Nephron (organoid): ENCODE results near the gene SPOPL.

Experiments used
- H3K27ac Mint-ChIP-seq, 3 experiments: 2 replicates each; pipeline ENCODE4 v1.8.0; 2020; ENCODE audit warnings: mixed read lengths in 3 of 3, mild to moderate bottlenecking in 2 of 3, moderate library complexity in 1 of 3
- H3K27me3 Mint-ChIP-seq: 2 replicates; pipeline ENCODE4 v1.8.0; 2021; ENCODE audit warnings: low read depth, mild to moderate bottlenecking, moderate library complexity, mixed read lengths
- H3K36me3 Mint-ChIP-seq: 2 replicates; pipeline ENCODE4 v1.8.0; 2020; ENCODE audit warnings: low read depth, mixed read lengths
- H3K4me1 Mint-ChIP-seq: 2 replicates; pipeline ENCODE4 v1.8.0; 2020; ENCODE audit warnings: mixed read lengths
- H3K4me3 Mint-ChIP-seq, 3 experiments: 2 replicates each; pipeline ENCODE4 v1.8.0; 2020; ENCODE audit warnings: mild to moderate bottlenecking in 3 of 3, mixed read lengths in 3 of 3, moderate library complexity in 2 of 3
- H3K9me3 Mint-ChIP-seq: 2 replicates; pipeline ENCODE4 v1.8.0; 2020; ENCODE audit warnings: mixed read lengths
- TF ChIP-seq, protein P1 (sequence below), 3 experiments: fragments of 200-600 bp; sonication (generic); IDR thresholded peaks; one replicate each; pipeline ENCODE4 v1.5.0; 2021; ENCODE audit warnings: antibody characterized with exemption in 3 of 3; ENCODE audit not compliant: unreplicated experiment in 3 of 3

The SPOPL gene

DNA sequence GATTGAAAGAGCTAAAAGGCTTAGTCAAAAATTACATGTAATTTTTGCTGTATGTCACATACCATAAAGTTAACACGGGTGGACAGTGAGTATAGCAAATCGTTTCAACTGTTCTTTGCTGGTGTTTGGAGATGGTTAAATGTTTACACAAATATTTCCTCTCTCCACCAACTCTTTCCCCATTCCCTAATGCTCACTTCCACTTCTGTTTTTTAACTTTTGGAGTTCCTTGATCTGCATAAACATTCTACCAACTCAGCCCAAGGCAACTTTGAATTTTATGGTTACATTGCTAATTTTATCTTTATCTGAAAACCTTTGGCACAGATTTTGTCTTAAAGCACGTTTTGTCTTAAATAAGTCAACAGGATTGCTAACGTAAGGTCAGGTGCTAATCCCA is 1.9 kb upstream of the SPOPL start:
- TF ChIP-seq, protein P1, sequence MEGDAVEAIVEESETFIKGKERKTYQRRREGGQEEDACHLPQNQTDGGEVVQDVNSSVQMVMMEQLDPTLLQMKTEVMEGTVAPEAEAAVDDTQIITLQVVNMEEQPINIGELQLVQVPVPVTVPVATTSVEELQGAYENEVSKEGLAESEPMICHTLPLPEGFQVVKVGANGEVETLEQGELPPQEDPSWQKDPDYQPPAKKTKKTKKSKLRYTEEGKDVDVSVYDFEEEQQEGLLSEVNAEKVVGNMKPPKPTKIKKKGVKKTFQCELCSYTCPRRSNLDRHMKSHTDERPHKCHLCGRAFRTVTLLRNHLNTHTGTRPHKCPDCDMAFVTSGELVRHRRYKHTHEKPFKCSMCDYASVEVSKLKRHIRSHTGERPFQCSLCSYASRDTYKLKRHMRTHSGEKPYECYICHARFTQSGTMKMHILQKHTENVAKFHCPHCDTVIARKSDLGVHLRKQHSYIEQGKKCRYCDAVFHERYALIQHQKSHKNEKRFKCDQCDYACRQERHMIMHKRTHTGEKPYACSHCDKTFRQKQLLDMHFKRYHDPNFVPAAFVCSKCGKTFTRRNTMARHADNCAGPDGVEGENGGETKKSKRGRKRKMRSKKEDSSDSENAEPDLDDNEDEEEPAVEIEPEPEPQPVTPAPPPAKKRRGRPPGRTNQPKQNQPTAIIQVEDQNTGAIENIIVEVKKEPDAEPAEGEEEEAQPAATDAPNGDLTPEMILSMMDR (IDR thresholded peaks at IDR 0.05; ENCODE audit: unreplicated experiment in 3 of 3): no peak
- Mint-ChIP-seq H3K4me1 (peaks cover 21% of the 10 kb centered on the region), H3K36me3 (no peaks in the 10 kb centered on the region), H3K27me3 (no peaks in the 10 kb centered on the region), H3K4me3 (peak overlapping the region; percentile 92 to 97 (median 96)), H3K27ac (no peak overlapping the region), H3K9me3 (no peaks in the 10 kb centered on the region)

DNA sequence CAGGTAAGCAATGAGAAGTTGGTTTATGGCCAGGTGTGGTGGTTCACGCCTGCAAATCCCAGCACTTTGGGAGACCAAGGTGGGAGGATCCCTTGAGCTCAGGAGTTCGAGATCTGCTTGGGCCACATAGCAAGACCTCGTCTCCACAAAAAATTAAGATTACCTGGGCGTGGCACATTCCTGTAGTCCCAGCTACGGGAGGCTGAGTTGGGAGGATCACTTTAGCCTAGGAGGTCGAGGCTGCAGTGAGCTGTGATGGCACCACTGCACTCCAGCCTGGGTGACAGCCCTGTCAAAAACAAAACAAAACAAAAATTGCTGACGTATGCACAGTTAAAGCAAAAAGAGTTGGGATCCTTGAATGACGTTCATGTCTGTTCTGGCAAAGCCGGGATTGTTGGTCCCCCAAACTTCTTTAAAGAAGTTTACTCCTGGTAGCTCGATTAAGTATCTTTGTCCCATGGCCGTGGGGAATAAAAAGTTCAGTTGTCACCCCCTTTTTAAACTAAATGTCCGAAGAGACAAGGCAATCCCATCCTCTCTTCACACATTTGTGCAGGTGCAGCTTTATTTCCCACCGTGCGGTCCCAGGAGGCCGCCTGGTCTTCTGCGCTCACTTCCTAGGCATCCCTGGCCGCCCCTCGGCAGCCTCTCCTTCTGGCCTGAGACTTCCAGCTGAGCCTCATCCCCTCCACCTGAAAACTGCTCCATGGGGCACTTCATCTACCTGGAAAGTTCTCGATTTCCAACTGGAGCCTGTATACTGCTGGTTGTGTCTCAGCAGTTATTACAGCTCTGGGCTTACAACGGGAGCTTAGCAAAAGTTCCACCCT is 762 bp upstream of the SPOPL start:
- Mint-ChIP-seq H3K36me3 (no peaks in the 10 kb centered on the region), H3K27me3 (no peaks in the 10 kb centered on the region), H3K9me3 (no peaks in the 10 kb centered on the region), H3K27ac (peak overlapping the region; percentile 91 to 97 (median 91)), H3K4me3 (peak overlapping the region; percentile 92 to 97 (median 96)), H3K4me1 (peaks cover 23% of the 10 kb centered on the region)
- TF ChIP-seq, protein P1 (IDR thresholded peaks at IDR 0.05; ENCODE audit: unreplicated experiment in 3 of 3): no peak

DNA sequence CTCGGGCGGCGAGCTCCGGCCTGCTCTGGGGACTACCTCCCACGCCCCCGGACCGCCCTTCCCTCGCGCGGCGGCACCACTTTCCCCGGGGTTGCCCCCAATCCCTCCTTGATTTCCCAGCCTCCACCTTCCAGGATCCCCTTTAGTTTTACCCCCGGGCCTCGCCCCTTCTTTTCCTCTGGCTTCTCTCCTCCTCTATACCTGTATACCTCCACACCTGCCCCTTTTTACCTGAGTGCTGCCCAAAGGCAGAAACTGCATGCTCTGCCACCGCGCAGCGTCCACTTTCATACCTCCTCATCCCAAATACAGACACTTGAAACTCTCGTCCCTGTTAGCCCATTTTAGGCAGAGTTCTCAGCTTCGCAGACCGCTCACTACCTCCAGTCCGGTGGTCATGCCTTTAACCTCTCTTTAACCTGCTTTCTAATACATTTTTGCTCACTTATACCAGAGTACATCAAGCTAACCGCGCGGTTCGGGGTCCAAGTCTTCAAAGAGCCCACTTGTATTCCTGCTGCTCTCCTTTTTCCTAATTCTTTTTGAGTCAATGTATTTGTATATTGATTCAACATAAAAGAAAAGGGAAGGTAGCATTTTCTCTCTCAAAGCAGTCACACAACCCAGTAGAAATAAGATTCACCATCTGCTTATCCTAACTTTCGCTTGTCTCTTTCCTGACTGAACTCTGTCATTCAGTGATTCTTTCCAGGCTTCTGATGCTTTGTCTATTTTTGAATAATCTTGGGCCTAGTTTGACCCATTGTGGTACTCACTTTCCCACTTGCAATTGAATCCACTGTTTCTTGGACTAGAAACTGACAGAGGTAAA is 901 bp downstream of the SPOPL start:
- TF ChIP-seq, protein P1 (IDR thresholded peaks at IDR 0.05; ENCODE audit: unreplicated experiment in 3 of 3): no peak
- H3K27ac Mint-ChIP-seq: peak overlapping the region; percentile 87 to 94 (median 93)
- peak overlapping the region; percentile 96 to 99 (median 97) for H3K4me3 Mint-ChIP-seq
- H3K9me3 Mint-ChIP-seq: no peaks in the 10 kb centered on the region
- H3K27me3 Mint-ChIP-seq: no peaks in the 10 kb centered on the region
- H3K36me3 Mint-ChIP-seq: no peaks in the 10 kb centered on the region
- H3K4me1 Mint-ChIP-seq: peaks cover 33% of the 10 kb centered on the region

DNA sequence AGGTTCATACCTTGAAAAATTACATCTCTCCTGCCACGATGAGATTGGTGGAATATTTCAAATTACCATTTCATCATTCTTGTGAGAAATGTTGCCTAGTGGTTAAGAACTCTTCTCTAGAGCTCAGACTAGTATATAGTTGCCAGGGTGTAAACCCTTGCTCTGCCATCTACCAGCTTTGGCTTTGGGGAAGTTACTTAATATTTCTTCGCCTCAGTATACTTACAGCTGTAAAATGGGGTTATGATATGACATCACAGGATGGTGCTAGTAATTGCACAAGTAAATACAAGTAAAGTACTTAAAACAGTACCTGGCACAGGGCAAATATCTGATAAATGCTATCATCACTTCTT is 1.5 kb downstream of the SPOPL start:
- Mint-ChIP-seq H3K9me3 (no peaks in the 10 kb centered on the region), H3K36me3 (no peaks in the 10 kb centered on the region), H3K4me1 (peaks cover 33% of the 10 kb centered on the region), H3K27me3 (no peaks in the 10 kb centered on the region), H3K4me3 (peak overlapping the region; percentile 96 to 99 (median 97)), H3K27ac (peak overlapping the region; percentile 87 to 94 (median 93))
- TF ChIP-seq, protein P1 (IDR thresholded peaks at IDR 0.05; ENCODE audit: unreplicated experiment in 3 of 3): no peak

DNA sequence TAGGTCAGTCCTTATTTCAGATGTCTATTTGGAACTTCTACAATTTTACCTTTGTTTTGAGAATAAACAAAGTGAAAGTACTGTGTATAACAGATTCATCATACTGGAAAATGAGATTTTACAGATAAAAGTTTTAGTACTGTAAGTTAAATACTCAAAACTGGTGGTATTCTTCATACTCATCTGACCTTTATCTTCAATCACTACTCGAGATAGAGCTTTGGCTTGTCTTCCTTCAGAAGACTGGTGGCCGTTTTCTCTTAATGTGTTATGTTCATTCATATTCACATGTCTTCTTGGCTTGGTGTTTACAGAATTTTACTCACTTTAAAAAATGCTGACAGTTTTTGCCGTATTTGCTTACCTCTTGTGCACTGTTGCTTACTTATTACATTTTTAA is 2.1 kb downstream of the SPOPL start:
- no peaks in the 10 kb centered on the region for H3K36me3 Mint-ChIP-seq
- TF ChIP-seq, protein P1 (IDR thresholded peaks at IDR 0.05; ENCODE audit: unreplicated experiment in 3 of 3): no peak
- H3K4me1 Mint-ChIP-seq: peaks cover 33% of the 10 kb centered on the region
- peak overlapping the region; percentile 96 to 99 (median 97) for H3K4me3 Mint-ChIP-seq
- peak overlapping the region; percentile 87 to 94 (median 93) for H3K27ac Mint-ChIP-seq
- no peaks in the 10 kb centered on the region for H3K27me3 Mint-ChIP-seq
- H3K9me3 Mint-ChIP-seq: no peaks in the 10 kb centered on the region
